ENCODE results near the gene GXYLT2.
A peak's percentile ranks its signal among the peaks of the same experiment; 100 is the strongest.

The GXYLT2 gene

DNA sequence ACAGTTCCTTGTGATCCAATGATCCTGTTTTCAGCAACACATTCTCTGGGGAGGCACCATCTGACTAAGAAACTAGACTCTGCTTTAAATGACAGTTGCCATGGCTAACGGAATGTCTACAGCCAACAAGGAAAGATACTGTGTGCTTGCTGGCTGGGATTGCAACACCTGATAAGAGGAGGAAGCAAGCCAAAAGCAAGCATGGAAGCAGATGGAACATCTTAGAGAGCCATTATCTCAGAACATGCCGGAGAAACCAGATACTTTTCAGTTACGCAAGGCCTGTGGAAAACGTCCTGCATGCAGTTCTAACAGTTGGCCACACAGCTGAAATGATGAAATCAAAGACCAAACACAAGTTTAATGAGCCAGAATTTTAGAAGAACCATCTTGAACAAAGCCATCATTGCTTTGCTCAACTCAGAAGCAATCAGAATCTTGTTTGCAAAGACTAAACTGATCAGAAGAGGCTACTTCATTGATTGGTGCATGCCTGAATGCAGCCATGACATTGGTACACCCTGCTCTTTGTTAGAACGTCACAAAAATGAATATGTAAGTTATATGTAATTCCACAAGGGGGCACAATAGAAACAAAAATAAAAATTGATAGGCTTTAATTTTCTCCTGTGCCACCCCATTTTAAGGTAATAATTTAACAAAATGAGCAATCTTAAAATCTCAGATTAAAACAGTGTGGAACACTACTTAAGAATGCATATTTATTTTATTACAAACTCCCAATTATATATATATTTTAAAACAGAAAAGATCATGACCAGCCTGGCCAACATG is 50.8 kb downstream of the GXYLT2 start:
- DNase-seq: peak; percentile 49

DNA sequence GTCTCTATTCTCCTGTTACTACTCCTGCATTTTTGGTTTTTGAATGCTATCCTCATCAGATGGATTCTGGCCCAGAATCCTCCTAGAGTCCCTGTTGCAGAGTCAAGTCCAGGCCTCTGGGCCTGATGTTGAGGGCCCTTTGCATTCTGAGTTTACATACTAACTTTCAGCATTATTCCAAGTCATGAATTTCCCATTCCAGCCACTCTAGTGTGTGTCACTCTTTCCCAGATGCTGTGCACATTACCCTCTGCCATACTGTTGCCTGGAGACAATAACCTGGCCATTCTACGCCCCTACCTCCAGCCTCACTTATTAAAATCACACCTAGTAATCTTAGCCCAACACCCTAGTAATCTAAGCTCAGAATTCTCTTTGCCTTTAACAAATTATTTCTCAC is 53.4 kb downstream of the GXYLT2 start:
- no peak for DNase-seq

DNA sequence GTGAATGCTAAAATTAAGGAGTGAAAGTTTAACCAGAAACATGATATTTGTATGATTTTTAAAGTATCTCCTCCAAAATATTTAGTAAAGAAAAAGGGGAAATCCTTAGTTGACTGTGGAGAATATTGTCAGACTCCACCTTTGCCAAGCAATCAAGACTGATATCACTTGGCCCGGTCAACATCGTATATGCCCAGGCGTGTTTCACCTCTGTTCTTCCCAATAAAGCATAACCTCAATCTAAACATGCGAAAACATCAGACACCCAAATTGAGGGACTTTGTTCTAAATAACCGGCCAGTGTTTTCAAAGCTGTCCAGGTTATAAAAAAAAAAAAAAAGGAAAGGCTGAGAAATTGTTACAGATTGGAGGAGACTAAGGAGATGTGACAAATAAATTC is 54.6 kb downstream of the GXYLT2 start:
- no peak for DNase-seq

DNA sequence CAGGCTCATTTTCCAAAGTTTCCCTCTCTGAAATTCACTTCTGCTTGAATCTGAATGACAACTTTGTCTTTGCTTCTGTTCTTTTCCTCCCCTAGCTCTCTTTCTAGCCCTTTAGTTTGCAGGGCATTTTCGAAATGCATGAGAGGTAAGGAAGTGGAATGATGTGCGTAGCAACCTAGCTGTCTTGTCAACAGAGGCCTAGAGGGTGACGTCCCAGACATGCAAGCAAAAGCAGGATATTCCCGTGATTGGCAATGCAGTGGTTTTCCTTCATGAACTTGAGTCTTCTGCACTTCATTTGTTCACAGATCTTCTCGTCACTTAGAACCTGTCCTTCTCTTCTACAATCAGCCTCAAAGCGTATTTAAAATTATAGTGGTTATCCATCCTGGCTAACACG is 56.9 kb downstream of the GXYLT2 start:
- DNase-seq: no peak

DNA sequence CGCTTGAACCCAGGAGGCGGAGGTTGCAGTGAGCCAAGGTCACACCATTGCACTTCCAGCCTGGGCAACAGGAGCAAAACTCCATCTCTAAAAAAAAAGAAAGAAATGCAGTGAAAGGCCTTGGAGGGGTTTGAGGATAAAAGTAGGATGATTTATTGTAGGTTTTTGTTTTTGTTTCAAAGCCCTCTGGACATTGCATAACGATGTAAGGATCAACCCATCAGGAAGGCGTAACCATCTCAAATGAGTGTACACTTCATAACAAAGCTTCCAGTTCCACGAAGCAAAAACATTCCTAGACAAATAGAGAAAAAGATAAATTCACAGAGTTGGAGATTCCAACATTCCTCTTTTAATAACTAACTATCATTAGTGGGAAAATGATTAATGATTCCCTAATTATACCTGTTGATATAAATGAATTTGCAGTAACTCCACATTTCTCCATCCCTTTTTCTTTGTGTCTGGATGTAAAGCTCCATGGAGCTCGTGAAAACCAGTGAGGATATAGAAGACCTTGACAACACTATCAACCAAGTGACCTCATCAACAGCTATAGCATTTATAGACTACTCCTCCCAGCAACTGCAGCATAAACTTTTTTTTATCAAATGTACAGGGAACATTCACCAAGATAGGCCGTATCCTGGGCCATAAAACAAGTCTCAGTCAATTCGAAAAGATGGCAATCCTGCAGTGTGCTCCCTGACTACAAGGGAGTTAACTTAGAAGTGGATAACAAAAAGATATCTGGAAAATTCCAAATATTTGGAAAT is 60.1 kb downstream of the GXYLT2 start:
- DNase-seq: no peak

DNA sequence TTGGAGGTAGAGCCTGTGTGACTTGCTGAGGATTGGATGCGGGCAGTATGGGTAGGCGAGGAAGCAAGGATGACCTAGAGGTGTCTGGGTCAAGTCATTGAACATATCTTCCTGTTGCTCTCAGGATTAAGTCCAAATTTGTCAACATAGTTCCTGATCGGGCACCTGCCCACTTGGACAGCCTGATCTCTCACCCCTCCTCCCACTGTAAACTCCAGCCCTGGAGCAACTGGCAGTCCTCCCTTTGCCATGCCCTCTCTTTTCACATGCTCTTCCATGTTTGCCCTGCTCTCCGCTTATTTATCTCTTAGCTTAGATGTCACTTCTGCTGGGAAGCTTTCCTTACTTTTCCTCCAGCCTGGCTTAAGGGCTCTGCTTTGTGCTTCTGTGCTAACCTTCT is 61.2 kb downstream of the GXYLT2 start:
- DNase-seq: no peak

DNA sequence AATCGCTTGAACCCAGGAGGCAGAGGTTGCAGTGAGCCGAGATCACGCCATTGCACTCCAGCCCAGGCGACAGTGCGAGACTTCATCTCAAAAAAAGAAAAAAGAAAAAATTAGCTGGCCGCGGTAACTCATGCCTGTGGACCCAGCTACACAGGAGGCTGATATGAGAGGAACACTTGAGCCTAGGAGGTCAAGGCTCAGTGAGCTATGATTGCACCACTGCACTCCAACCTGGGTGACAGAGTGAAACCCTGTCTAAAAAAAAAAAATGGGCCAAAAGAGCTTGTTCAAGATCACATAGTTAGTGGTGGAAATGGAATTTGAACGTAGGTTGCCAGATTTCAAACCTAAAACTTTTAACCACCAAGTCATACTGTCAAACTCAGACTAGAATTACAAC is 62.5 kb downstream of the GXYLT2 start:
- no peak for DNase-seq

DNA sequence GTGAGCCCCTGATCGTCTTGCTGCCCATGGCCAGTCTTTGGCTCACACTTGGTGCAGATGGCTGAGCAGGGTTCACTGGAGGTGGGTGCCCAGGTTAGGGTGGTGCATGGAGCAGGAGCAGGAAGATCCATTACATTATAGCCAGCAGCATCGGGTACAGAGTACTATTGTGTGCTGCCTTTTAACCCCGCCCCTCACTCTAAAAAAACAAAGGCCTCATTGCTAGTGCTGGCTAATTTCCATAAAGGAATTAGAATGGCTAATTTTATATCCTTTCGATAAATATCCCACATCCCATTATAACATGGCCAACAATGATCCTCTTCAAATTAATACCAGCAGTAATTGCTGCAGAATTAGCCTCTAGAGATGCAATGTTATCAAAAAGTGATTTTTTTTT is 63.0 kb downstream of the GXYLT2 start:
- no peak for DNase-seq

DNA sequence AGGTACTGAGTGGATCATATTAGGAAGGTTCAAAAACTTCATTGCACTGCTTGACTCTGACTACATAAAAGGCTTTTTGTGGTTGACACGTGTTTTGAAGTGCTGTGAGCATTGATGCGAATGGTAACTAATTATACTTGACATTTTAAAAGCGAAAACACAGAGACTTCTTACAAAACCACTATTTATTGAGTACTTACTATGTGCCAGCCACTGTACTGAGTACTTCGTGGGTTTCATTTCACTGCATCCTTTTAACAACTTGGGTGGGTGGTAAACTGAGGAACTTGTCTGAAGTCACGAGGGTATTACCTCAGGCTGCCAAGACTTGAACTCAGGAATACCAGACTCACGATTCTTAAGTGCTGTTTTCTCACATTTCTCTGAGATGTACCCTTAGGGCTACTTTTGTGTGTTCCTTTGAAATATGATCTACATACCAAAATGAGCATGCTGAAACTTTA is 63.4 kb downstream of the GXYLT2 start:
- DNase-seq: no peak

DNA sequence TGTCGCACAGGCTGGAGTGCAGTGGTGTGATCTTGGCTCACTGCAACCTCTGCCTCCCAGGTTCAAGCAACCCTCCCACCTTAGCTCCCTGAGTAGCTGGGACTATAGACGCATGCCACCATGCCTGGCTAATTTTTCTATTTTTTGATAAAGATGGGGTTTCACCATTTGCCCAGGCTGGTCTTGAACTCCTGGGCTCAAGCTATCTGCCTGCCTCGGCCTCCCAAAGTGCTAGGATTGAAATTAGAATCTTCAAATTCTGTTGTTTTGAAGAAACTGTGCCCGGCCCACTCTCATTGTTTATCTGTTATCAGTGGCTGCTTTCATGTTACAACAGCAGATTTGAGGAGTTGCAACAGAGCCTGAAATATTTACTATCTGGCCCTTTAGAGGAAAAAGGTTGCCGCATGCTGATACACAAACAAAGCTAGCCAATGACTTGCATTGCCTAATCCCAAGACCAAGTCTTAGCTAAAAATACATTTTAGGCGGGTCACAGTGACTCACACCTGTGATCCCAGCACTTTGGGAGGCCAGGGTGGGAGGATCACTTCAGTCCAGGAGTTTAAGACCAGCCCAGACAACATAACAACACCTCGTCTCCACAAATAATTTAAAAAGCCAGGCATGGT is 65.6 kb downstream of the GXYLT2 start:
- DNase-seq: no peak

DNA sequence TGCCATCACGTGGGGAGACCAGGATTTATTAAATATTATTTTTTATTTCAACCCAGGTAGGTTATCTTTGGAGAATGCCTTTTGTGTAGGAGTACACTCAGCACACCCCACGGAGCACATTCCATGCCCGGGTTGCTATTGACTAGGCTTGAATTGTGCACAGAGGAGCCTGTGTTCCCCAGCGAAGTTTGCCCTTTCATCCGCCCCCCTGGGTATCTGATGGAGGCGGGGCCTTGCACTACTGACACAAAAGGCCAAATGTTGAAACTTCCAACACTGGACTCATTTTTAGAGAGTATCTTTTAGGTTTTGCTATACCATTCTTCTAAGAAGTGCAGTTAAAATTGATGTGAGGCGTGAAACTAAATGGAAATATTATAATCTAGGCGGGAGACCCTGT is 69.5 kb downstream of the GXYLT2 start:
- no peak for DNase-seq

DNA sequence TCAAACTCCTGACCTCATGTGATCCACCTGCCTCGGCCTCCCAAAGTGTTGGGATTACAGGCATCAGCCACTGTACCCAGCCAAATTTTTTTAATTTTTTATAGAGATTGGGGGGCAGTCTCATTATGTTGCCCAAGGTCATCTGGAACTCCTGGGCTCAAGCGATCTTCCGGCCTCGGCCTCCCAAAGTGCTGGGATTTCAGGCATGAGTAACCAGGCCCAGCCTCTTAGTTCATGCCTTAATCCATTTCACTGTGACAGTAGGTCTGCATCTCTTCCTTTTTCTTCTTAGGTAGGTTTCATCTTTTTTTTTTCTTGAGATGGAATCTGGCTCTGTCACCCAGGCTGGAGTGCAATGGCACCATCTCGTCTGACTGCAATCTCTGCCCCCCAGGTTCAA is 71.5 kb downstream of the GXYLT2 start:
- no peak for DNase-seq

DNA sequence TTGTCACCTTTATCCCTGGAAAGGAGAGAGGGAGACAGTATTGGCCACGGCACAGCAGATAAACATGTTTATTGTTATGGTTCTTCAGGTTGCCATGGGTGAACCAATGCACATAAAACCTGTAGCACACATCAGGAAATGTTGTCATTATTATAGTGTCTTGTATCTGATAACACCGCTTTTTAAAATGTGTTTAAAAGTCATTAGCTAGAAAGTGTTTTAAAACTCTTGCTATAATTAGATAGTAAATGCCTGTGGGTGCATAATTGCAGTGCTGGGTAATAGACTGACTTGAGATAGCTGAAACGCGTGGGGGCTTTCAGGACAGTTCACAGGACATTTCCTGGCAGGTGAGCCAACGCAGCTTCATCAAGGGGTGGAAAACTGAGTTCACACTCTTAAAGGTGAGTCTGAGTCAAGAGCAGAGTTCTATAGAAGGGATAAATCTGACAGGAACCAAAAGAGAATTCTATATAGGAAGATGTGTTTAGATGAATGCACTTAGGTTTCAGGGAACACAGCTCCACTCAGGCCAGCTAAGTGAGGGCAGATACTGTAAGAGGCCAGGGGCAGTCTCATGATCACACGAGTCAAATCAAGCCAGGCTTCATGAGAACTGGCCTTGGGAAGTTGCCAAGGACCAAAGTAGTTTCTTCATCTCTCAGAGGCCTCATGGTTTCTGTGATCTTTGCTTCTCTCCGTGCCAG is 73.1 kb downstream of the GXYLT2 start:
- DNase-seq: no peak

DNA sequence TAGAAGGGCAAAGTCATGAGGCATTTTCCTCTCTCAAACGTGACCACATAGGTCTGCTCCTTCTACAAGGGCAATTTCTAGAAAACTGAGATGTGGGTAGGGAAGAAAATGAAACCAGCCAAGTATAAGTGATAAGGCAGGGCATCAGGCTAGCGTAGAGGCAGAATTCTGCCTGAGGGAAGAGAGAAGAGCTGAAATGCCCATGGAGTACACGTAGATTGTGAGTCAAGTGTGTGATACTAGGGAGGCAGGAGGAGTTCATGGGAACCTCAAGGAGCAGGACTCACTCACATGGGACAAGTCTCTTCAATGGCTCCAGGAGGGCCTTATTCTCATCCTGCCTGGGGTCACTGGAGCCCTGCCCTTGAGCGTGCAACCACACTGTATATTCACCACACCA is 73.9 kb downstream of the GXYLT2 start:
- no peak for DNase-seq

DNA sequence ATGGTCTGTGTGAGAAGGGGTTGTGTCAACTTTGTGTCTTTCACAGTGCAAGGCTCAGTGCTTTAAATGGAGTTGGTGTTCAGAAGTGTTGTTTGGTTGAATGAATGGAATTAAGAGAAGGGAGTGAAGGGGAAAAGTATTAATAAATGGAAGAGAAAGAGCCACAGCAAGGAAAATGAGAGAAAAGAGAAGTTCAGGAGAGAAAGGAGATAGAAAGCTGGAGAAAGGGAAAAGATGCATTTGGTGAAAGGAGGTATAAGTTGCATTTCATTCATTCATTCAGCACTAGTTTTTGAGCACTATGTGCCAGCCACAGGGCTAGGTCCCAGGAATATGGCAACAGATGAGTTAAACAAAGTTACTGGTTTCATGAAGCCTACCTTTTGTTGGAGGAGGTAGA is 74.5 kb downstream of the GXYLT2 start:
- DNase-seq: no peak

DNA sequence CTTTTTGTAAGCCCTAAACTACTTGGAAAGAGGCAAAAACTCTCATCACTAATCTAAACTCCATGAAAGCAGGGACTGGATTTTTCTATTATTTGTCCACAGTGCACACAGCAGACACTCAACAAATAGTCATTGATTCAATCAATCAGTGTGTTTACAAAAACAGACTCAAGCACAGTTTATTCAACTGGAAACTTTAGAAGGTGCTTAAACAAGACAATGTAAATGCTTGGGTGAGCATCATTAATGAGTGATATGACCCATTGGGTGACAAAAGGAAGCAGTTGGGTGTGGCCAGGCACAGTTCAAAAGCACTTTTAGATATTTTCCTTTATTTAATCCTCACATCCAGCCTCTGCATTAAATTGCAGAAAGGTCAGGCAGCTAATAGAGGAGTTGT is 76.8 kb downstream of the GXYLT2 start:
- no peak for DNase-seq

DNA sequence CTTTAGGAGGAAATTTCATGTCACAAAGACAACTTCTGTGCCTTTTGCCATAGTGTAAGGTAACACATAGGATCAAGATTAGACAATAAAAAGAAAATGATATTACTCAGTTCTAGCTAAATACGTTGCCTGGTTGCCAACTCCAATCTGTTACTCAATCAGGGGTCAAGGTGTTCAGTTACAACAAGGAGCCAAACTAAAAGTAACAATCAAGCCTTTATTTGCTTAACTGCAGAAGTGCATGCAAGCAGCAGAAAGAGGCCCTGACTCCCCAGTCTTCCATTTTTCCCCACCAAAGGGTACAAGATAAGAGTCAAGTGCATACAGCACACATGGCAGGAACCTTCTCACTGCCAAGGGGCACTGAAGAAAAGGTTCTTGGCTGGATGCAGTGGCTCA is 80.4 kb downstream of the GXYLT2 start:
- DNase-seq: no peak

DNA sequence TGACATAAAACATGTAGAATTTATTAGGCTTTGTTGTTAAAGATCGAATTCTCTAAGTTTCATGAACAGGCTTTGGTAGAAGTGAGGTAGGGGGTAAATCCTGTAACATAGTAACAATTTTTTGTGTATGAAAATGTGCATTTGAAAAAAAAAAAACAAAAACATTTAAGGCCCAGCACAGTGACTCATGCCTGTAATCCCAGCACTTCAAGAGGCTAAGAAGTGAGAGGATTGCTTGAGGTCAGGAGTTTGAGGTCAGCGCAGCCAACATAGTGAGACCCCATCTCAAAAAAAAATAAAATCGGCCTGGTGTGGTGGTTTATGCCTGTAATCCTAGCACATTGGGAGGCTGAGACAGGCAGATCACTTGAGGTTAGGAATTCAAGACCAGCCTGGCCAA is 81.9 kb downstream of the GXYLT2 start:
- no peak for DNase-seq

DNA sequence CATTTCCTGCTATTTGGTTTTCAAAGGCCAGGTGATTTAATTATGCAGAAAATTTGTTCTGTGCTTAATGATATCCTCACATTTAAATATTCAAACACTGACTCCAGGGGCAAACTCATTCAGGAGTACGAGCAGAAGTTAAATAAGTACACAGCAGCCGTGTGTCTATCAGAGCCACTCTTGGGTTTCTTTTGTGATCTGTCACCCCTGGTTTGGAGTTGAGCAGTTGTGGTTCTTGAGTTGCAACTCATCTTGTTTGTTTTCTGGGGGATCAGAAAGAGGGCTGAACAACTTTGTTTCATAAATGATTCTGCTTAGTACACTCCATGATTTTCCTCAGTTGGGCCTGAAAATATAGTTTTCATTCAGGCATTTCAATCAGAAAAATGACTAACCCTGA is 83.1 kb downstream of the GXYLT2 start:
- no peak for DNase-seq

DNA sequence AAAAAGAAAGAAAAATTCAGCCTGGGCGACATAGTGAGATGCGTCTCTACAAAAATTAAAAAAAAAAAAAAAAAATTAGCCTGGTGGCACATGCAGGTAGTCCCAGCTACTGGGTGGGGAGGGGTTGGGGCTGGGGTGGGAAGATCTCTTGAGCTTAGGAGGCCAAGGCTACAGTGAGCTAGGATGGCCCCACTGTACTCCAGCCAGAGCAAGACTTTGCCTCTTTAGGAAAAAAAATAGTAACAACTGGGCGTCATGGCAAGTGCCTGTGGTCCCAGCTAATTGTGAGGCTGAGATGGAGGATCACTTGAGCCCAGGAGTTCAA is 84.8 kb downstream of the GXYLT2 start:
- no peak for DNase-seq

DNA sequence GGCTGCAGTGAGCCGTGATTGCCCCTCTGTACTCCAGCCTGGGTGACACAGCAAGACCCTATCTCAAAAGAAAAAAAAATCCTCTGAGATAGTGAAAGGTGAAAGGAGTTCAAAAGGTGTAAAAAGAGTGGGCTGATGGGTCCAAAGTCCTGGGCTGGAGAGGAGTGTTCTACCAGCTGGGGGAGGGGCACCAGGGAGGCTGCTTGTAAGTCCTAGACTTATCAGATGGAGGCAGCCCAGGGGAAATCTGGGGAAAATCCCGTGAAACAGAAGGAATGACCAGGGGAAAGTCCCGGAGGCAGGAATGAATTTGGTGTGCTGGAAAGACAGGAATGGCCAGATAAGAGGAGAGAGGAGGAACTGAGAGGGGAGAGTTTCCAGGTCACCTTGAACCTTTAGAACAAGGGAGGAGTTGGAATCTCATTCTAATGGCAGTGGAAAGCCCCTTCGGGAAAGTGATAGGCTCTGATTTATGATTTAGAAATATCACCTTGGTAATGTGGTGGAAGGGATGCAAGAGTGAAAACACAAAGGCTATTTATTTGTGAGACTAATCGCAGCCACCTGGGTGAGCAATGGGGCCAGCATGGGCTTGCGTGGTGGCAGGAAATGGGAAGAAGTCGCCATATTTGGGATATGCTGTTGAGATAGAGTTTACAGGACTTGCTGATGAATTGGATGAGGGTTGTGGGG is 85.3 kb downstream of the GXYLT2 start:
- DNase-seq: no peak

DNA sequence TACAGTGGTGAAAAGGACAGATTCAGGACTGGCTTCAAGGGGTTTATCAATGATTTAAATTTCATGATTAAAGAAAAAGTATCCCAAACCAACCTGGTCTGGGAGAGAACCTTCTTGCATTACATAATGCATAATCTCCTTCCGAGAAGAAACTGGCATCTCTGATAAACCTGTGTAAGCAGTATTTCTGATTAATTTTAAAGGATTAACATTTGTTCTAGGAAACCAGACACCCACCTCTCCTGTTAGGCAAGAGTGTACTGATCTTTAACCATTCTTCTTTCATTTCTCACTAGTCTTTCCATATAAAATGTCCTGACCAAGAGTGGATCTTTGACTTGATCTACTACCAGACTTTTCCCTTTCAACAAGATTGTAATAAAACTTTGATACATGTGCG is 85.9 kb downstream of the GXYLT2 start:
- DNase-seq: no peak

DNA sequence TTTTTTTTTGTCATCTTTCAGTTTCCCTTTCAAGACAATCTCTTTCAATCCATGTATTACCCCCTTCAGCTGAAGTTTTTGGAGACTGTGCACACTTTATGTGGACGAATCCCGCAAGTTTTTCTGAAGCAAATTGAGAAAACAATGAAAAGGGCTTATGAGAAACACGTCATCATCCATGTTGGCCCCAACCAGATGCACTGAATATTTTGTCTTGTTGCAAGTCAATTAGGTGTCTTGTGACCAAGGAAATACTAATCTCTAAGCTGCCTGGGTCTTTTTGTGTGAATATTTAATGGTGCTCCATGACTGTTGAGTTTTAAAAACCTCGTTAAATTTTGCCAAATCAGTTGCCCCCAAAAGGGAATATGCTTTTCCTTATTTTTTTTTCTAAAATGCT is 87.1 kb downstream of the GXYLT2 start:
- no peak for DNase-seq

All from right forelimb (tissue), 1 donor.